HTR-8/SVneo (cell line): ENCODE measurements around the gene C4orf54.

Experiments
- DNase-seq: peaks from one replicate; pipeline ENCODE4 v3.0.0; 2011; ENCODE audit warnings: low spot score, mixed read lengths; ENCODE audit not compliant: insufficient read length
- FAIRE-seq: peaks from 2 replicates; lab custom pipeline; 2011; peaks lifted over from hg19 to GRCh38; lab: Jason Lieb, UNC

The C4orf54 gene

DNA sequence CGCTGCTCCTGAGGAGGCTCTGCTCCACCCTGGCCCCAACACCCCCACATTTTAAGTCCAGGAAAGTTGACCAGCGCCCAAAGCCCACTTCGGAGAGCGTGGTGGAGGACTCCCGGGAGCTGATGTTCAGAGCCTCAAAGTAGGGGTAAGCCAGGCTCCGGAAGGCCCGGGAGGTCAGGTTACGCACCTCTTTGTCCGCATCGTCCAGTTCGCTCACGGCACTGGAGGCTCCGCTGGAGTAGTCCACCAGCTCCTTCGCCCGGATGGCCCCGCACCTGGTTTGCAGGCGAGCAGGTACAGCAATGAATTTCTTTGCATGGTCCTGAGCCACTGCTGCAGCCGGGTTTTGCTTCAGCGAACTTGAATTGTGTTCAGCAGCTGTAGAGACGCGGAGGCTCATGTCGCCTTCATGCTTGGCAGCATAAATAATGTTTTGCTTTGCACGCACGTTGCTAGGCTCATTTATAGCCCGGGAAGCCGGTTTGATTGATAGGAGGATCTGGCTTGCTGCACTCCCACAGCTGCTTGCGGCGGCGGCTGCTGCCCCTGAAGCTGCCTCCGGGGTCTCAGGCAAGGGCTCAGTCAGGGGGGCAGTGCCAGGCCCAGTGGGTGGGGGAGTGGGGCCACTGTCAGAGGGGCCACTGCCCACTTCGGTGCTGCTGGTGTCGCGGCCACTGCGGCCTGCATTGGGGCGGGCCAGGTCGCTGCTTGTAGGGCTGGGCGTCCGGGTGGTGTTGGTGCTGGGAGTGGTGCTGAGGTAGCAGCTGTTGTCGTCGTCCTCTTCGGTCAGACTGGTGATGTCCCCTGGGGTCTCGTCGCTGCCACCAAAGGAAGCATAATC is 4.8 kb downstream of the C4orf54 start:
- FAIRE-seq: no peak
- DNase-seq: no peak

DNA sequence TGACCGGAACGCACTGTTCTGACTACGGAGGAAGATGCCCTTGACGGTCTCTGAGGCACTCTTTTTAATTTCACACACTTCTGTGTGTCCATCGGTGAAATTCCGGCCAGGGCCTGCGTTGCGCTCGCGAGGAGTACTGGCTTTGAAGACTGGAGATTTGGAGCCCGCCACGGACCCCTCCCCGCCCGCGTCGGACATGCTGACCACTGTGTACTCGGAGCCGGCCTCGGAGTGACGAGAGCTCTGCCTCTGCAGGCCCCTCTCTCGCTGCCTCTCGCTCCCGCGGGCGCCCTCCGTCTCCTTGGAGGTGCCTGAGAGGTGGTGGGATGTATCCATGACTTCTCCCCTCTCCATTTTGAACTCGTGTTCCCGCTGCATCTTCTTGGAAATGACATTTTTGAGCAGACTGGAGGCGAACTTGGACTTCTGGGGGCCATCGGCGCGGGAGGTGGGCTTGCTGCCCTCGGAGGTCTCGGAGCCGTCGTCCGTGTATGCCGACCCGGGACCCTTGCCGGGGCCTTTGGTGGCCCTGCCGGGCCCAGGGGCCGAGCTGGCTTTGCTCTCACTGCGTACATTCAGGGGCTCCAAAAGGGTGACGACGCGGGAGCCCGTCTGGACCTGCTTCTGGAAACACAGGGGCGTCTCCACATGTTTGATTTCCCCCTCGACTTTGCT is 5.7 kb downstream of the C4orf54 start:
- no peak for FAIRE-seq
- DNase-seq: no peak

DNA sequence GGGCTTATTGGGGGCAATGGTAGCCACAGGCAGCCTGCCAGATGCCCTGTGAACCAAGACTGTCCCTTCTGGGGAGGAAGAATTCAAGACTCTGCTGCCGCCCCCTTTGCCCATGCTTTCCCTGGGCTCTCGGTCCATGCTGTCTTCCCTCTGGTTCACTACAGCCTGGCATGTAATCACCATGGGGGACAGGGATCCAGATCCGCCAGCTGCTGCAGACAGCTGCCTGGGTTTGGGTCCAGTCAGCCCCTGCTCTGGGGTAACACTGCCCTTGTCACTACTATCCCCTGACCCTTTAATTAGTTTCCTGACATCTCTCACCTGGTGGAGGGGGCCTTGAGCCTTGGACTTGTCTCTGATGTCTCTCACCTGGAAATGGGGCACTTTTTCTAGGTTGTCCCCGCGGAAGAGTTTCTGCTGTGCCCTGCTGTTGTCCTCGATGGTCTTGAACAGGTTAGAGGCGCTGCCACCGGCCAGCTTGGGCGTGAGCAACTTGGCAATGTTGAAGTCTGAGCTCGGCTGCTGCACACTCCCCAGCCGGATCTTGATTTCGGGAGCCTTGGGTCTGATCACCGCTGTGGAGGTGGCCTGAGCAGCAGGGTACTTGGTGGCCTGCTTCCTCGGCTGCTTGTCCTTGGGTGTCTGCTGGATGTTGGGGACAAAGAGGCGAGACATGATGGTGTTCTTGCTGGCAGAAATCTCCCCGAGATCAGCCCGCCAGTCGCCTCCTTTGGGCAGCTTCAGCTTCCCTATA is 6.4 kb downstream of the C4orf54 start:
- FAIRE-seq (no peak), DNase-seq (no peak)

DNA sequence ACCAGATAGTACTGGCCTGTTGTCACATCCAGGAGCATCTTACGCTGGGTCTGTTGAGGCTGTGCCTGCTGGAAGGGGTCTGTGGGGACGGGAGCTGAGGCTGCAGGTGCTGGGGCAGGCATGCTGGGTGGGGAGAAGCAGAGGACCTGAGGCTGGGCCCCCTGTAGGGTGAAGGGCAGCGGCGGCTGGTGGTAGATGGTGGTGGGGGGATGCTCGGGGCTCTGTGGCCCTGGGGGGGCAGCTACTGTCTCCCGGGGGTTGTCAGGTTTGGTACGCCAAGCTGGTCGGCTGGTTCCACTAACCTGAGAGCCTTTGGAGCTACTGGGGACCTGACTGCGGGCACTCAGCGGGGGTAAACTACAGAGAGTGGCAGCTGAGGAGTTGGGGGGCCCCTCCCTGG is 7.8 kb downstream of the C4orf54 start:
- DNase-seq (no peak), FAIRE-seq (no peak)

DNA sequence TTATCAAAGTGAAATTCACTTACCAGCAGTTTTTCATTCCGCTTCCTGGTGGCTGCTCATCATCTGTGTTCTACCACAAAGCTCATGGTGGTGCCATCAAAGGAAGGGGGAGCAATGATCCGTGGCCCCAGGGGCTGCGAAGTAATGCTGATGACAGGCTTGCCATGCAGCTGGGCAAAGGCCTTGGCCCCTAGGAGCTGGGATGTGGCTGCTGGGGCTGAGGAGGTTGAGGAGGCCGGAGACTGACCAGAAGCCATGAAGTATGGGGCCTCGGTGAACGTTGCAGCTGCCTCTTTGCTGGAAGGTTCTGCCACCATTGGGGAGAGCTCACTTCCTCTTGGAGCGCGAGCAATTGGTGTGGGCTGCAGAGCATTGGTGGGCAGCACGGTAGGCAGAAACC is 8.4 kb downstream of the C4orf54 start:
- FAIRE-seq (no peak), DNase-seq (no peak)

DNA sequence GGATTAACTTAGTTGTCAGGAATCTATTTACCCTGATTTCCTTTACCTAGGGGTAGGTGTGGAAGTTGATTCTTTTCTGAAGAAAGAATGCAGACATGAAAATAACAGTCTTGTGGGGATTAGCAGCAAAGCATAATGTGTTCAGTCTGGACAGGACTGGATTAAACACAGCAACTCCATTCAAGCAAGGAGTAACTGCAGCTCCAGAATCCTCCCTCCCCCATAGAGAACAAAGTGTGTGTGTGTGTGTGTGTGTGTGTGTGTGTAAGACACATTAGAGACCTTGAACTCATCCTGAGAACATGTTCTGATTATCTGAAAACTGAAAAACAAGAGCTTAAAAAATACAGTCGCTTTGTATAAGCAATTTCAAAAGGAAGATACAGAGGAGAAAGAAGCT is 9.3 kb downstream of the C4orf54 start:
- DNase-seq (no peak), FAIRE-seq (no peak)

DNA sequence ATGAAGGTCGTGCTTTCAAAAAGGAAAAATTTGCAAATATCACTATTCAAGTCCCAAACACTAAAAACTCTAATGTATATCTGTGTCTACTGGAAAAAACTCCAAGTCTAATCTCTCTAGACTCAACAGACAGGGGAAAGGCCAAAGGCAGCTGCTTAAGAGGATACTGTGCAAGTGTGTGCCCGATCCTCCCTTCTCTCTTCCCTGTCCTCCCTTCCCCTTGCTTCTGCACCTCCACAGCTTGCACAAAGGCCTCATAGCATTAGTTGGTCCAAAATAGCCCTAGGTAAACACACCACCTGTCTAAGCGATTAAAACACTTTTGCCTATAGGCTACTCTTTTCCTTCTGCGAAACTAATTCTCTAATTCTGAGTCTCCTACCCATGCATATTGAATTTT is 10.6 kb downstream of the C4orf54 start:
- no peak for DNase-seq
- no peak for FAIRE-seq

DNA sequence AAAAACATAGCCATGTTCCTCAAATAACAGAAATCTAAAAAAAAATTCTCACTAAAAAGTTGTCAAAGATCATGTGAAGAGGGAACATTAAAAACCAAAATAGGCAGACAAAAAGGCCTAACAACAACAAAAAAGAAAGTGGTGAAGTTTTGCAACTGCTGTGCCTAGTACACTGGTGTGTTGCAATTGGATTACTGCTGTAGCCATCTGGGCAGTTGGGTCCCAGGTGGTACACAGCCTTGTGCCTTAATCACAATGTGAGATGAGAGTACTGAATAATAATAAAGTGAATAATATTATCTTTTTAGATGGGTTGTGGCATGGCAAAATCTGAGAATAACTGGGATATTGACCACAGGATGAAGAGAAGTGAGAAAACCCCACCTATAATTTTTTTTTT is 12.0 kb downstream of the C4orf54 start:
- FAIRE-seq: no peak
- DNase-seq: no peak

DNA sequence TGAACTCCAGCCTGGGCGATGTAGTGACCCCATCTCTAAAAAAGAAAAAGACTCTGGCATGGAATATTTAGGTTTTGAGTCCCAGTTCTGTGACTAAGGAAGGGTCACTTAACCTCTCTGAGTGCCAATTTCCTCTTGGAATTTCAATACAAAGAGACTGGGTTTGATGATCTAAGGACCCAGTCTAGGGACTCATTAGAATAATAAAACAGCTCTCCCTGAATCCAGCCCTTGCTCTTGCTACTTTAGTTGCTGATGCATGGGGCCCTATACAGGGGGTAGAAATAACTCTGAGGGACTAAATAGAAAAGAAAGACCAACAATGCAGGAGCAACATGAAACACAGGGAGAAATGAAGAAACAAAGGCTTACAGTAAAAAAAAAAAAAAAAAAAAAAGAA is 12.6 kb downstream of the C4orf54 start:
- FAIRE-seq: no peak
- no peak for DNase-seq

DNA sequence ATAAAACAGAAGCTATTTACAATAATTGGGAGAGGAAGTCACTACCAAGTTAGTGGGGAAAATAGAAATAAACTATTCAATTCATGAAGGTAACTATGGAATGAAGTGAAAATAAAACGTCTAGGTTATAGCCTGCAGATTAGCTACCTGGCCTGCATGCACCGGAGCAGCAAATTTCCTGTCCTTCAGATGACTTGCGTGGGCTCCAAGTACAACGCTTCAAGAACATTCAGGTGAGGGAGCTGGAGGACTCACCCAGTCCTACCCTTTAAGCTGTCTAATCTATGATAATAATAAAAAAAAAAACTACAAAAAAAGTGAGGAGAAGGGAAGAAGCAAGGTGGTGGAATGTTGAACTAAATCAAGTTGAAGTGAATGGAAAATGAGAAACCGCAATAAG is 13.2 kb downstream of the C4orf54 start:
- no peak for FAIRE-seq

DNA sequence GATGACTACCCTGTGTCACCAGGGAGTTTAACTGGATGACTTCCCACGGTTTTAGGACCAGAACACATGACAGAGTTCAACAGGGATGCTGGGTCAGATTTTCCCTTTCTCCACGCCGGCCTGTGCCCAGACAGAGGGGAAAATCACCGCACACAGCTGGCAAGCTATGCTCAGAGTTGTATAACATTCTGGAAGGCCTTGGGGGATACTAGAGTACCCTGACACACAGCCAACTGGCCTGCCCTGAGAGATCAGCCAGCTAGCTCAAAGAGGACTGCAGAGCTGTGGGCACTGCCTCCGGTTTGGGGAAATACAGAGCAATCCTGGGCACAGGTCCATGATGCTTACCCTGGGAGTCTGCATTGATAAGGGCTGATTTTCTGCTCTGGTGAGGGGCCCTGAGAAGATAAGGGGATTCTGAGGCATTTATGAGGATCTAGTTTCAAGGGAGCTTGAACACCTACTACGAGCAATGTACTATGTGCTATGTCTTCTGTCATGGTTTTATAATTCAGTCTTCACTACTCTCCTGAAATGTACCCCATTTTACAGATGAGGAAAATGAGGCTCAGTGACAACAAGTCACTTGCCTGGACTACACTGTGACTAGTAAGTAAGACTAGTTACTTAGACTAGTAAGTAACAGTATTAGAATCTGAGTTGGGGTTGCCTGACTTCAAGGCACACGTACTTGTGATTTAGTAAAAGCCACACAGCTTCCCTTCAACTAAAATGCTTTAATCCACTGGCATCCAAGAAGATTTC is 14.7 kb downstream of the C4orf54 start:
- FAIRE-seq: no peak
- no peak for DNase-seq

More for the DNA sequence above, 13.2 kb downstream of the C4orf54 start:
- DNase-seq: no peak

DNA sequence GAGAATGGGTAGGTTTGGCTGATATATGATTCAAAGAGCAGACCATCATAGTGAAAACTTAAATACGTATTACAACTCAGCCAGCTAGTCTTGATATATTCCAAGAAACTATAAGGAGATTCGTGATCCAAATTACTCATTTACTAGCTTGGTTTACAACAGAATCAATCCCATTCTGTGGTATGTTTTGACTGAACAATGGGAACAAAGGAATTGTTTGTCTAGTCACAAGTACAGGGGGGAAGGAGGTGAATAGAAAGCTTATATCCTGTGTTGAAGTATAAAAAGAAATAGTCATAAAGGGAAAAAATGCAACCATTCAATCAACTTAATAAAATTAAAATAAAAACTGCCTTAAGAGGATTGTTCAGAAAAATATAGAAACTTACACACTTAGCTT is 17.0 kb downstream of the C4orf54 start:
- FAIRE-seq (no peak), DNase-seq (no peak)

DNA sequence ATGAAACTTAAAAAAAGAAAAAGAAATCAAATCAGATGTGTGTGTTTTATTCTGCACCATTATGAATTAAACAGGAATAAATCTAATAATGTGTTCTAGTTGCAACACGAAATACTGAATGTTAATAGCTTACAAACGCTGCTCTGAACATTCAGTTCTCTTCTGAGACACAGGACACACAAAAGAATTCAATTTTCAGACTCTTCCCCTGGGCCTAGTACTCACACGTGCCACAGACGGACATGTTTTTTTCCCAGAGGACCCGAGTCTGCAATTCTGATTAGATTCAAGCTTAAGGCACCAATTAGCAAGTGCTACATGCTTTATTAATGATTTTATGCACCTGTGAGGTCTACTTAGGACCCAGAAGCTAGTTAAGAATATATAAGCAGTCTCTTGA is 20.5 kb downstream of the C4orf54 start:
- no peak for FAIRE-seq
- no peak for DNase-seq

DNA sequence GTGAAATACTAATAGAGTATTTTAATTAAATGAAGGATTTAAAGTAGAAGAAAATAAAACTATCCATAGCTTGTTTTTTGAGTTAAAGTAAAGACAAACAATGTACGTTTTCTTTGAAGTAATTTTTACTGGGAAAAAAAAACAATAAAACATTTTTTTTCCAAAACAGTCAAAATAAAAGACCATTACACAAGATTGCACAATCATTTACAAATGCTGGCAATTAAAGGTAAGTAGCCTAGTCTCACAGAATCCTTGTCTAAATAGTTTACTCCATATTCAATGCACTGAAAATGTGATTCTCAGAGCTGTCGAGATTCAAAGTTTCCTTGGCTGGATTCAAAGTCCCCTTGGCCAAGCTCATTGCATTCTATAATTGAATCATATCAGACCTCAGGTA is 21.2 kb downstream of the C4orf54 start:
- no peak for FAIRE-seq

DNA sequence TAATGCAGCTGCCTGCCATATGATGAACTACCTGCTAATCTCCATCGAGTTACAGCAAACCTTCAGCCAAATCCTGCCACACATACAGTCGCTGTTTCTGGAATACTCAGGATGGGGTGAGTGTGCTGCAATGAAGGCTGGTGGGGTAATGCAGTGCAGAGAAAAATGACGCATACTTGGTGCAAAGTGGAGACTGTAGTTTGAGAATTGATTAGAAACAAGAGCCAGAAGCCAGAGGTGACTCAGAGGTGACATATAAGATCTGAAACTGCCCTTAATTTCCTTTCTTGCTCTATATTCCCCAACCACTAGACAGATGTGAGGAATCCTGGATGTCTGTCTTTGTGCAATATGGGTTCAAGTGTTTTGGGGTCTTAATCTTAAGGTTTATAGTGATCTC is 22.0 kb downstream of the C4orf54 start:
- DNase-seq (no peak), FAIRE-seq (no peak)

More for the DNA sequence above, 21.2 kb downstream of the C4orf54 start:
- DNase-seq: no peak

DNA sequence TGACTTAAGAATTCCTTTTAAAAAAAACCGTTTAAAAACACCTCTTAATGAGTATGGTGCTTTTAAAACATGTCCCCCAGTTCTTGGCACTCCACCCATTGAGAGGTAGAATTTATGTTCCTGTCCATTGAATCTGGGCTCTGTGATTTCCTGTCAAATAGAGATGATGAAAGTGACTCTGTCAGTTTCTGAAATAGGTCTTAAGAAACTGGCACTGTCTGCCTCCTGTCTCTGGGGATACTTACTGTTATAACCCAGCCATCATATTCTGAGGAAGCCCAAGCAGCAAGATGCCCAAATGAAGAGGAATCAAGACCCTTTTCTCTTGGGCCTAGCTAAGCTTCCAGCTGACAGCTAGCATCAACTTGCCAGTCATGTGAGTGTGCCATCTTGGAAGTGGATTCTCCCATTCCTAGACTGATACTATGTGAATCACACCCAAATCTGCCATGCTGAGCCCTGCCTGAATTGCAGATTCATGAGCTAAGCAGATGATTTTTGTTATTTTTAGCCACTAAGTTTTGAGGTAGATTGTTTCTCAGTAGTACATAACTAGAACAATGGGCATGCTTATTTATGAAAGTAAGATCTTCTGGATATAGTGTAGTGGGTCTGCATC is 22.8 kb downstream of the C4orf54 start:
- DNase-seq (no peak), FAIRE-seq (no peak)

DNA sequence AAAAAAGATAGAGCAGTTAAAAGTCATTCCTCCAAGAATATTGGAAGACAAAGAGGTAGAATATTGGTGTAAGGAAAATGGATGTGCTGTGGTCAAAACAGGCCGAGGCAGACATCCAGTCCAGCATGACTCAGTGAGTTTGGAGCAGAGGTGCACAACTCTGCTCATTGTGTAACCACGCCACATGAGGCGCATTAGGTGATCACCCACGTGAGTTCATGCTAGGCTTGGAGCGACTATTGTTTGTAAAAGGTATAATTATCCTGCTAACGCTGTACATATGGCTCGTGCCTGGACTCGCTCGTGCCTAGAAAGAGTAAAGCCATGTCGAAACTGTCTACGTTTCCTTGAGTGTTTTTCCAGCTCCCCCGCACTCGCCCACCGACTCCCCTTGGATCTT is 23.9 kb downstream of the C4orf54 start:
- DNase-seq (no peak), FAIRE-seq (no peak)

DNA sequence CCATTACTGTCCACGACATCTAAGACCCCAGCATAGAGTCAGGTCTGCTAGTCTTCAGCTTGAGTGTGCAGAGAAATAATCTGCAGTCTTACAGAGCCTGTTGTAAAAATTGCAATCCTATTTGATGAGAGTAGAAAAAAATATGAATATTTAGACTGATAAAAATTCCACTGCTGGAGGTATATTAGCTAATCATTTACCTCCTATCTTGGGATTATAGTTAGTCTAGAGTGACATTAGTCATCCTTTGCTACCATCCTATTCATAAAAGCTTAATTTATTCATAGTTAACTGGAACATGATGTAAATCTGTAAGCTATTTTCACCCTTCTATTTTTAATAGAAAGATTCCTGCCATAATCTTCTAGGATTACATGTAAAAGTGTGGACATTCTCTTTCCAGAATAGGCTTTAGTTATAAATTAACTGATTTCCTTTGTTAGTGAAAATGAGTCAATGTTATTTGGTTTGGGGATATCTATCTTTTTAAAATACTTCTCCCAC is 26.7 kb downstream of the C4orf54 start:
- FAIRE-seq: no peak
- DNase-seq: no peak

DNA sequence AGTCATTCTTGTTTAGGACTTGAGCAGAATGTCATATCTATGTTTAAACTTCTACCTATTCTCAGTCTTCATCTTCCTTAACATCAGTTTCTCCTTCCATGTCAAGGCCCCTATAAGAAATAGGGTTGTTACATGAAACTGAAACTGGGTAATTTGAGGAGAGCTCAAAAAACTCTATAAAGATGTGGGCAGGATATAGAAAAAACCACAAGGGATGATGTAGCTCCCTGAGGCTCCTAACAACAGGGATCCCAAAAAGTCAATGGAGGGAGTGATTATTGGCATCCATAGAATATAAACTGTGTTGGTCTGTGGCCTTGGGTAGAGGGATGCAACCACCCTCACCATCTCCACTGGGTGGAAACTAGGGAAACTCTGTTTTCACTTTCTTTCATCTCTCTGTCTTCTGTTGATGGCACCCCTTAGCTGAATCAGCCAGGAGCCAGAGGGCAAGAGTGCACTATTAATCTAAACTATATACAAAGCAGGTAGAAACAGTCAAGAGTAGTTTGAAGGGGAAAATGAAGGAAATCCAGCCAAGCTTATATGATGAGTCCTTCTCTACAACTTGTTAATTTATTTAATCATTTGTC is 27.6 kb downstream of the C4orf54 start:
- DNase-seq (no peak), FAIRE-seq (no peak)
